ENCODE results near the gene FZD2. TPM values are rescaled to one million over a fixed set of nuclear protein-coding genes. Genes with fewer than 3 reads are reported as not detected.

Gene FZD2
- total RNA-seq, 1 experiment from 2014 or later = 11.6 TPM

DNA sequence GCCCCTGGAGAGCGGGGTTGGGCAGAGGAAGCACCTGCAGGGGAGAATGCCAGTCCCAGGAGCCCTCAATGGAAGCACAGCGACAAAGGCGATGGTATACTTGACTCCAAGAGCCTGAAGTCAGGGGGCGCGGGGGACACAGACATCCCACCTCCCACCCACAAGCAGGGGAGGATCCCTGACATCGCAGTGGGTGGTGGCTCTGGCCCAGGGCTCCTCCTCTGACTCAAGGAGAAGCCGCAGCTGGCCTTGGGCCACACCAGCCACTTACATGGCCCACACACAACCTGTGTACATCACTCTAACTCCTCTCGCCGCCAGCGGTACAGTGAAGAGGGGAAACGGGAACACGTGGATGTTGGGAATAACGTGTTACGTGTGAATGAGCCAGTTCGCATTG is 44.3 kb downstream of the FZD2 start:
- Histone ChIP-seq H3K27me3 (ENCODE audit: low read length) (no peaks in the 10 kb centered on the region), H3K36me3 (ENCODE audit: low read depth, low read length) (no peaks in the 10 kb centered on the region), H3K4me3 (ENCODE audit: low read length) (no peak overlapping the region), H3K79me2 (ENCODE audit: low read length) (no peaks in the 10 kb centered on the region), H3K4me1 (ENCODE audit: insufficient read depth, low read length) (peaks cover 14% of the 10 kb centered on the region), H3K27ac (ENCODE audit: low read length) (no peak overlapping the region), H2AFZ (ENCODE audit: low read length) (no peak overlapping the region), H3K9ac (ENCODE audit: low read length) (no peak overlapping the region), H3K4me2 (ENCODE audit: low read length) (no peak overlapping the region), H4K20me1 (ENCODE audit: low read length) (no peaks in the 10 kb centered on the region), H3F3A (ENCODE audit: low read length, unreplicated experiment) (no peaks in the 10 kb centered on the region), H3K9me2 (replicated peaks; ENCODE audit: low read length) (no peaks in the 10 kb centered on the region), H3K9me3 (ENCODE audit: low read length) (no peaks in the 10 kb centered on the region)
- TF ChIP-seq EZH2phosphoT487 (IDR thresholded peaks at IDR 0.05; ENCODE audit: borderline replicate concordance, low read length) (no peak), EZH2 (IDR thresholded peaks at IDR 0.05; ENCODE audit: low read length, unreplicated experiment) (no peak), CTCF (conservative IDR thresholded peaks at IDR 0.05; ENCODE audit: low read depth, low read length) (no peak)
- no peak for ATAC-seq
- CTCF ChIA-PET = no interaction called here
- POLR2A ChIA-PET (ENCODE audit: unreplicated experiment) = no interaction called here
- intact Hi-C loops (cut with micrococcal nuclease) = no loop called here
- DNase-seq = no peak
- no TSS peak for BruUV-seq (replicated peaks)

DNA sequence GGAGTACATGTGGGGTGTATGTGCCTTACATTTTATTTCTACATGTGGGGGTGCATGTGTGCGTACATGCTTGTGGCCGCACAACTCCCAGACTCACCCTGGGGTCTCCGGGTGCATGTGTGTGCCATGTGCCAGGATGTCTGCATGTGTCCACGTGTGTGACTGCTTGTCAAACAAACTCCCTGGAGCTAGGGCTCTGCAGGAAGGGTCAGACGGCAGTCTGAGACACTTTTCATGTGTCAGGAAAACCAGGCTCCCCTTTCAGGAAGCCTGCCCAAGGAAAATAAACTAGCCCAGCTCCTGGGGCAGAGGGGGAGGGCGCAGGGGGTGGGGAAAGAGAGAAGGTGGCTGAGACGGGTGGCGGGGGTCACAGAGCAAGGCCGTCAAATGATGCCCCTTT is 44.7 kb downstream of the FZD2 start:
- Histone ChIP-seq H3K27me3 (ENCODE audit: low read length) (no peaks in the 10 kb centered on the region), H3K4me2 (ENCODE audit: low read length) (no peak overlapping the region), H3K9ac (ENCODE audit: low read length) (no peak overlapping the region), H3K27ac (ENCODE audit: low read length) (no peak overlapping the region), H3F3A (ENCODE audit: low read length, unreplicated experiment) (no peaks in the 10 kb centered on the region), H3K4me3 (ENCODE audit: low read length) (no peak overlapping the region), H3K9me3 (ENCODE audit: low read length) (no peaks in the 10 kb centered on the region), H3K9me2 (replicated peaks; ENCODE audit: low read length) (no peaks in the 10 kb centered on the region), H3K4me1 (ENCODE audit: insufficient read depth, low read length) (peaks cover 14% of the 10 kb centered on the region), H4K20me1 (ENCODE audit: low read length) (no peaks in the 10 kb centered on the region), H3K36me3 (ENCODE audit: low read depth, low read length) (no peaks in the 10 kb centered on the region), H2AFZ (ENCODE audit: low read length) (no peak overlapping the region), H3K79me2 (ENCODE audit: low read length) (no peaks in the 10 kb centered on the region)
- POLR2A ChIA-PET (ENCODE audit: unreplicated experiment) = no interaction called here
- intact Hi-C loops (cut with micrococcal nuclease) = no loop called here
- ATAC-seq (no peak), DNase-seq (no peak)
- no TSS peak for BruUV-seq (replicated peaks)
- TF ChIP-seq EZH2phosphoT487 (IDR thresholded peaks at IDR 0.05; ENCODE audit: borderline replicate concordance, low read length) = no peak
- TF ChIP-seq EZH2 (IDR thresholded peaks at IDR 0.05; ENCODE audit: low read length, unreplicated experiment) = no peak
- no peak for TF ChIP-seq CTCF (conservative IDR thresholded peaks at IDR 0.05; ENCODE audit: low read depth, low read length)
- CTCF ChIA-PET = no interaction called here

GRCh38 chr17:44602390-44602789 is 45.1 kb downstream of the FZD2 start:
- no peak overlapping the region for H3K9ac ChIP-seq (ENCODE audit: low read length)
- H3K27me3 ChIP-seq (ENCODE audit: low read length) = no peaks in the 10 kb centered on the region
- H3K36me3 ChIP-seq (ENCODE audit: low read depth, low read length) = no peaks in the 10 kb centered on the region
- H3K4me2 ChIP-seq (ENCODE audit: low read length) = no peak overlapping the region
- no TSS peak for BruUV-seq (replicated peaks)
- intact Hi-C loops (cut with micrococcal nuclease) = no loop called here
- no peak overlapping the region for H2AFZ ChIP-seq (ENCODE audit: low read length)
- H4K20me1 ChIP-seq (ENCODE audit: low read length) = no peaks in the 10 kb centered on the region
- no peak overlapping the region for H3K27ac ChIP-seq (ENCODE audit: low read length)
- H3K4me1 ChIP-seq (ENCODE audit: insufficient read depth, low read length) = peaks cover 14% of the 10 kb centered on the region
- TF ChIP-seq EZH2phosphoT487 (IDR thresholded peaks at IDR 0.05; ENCODE audit: borderline replicate concordance, low read length) (no peak), EZH2 (IDR thresholded peaks at IDR 0.05; ENCODE audit: low read length, unreplicated experiment) (no peak), CTCF (conservative IDR thresholded peaks at IDR 0.05; ENCODE audit: low read depth, low read length) (no peak)
- H3K9me2 ChIP-seq (replicated peaks; ENCODE audit: low read length) = no peaks in the 10 kb centered on the region
- ChIA-PET CTCF (no interaction called here), POLR2A (ENCODE audit: unreplicated experiment) (no interaction called here)
- no peaks in the 10 kb centered on the region for H3K79me2 ChIP-seq (ENCODE audit: low read length)
- DNase-seq = no peak
- no peak for ATAC-seq
- H3K4me3 ChIP-seq (ENCODE audit: low read length) = no peak overlapping the region
- no peaks in the 10 kb centered on the region for H3F3A ChIP-seq (ENCODE audit: low read length, unreplicated experiment)
- H3K9me3 ChIP-seq (ENCODE audit: low read length) = no peaks in the 10 kb centered on the region

Measured in PC-3 (cell line).